Activated gamma-delta T cell treated with anti-CD3 and anti-CD28 coated beads, Interleukin-2, amount 50 U/mL, for 16 hours (primary cell): Measurements from ENCODE around the gene PRF1.

Experiments
- DNase-seq: peaks from one replicate; pipeline ENCODE4 v3.0.0-alpha.2; 2020; ENCODE audit warnings: low read depth

PRF1 gene

DNA sequence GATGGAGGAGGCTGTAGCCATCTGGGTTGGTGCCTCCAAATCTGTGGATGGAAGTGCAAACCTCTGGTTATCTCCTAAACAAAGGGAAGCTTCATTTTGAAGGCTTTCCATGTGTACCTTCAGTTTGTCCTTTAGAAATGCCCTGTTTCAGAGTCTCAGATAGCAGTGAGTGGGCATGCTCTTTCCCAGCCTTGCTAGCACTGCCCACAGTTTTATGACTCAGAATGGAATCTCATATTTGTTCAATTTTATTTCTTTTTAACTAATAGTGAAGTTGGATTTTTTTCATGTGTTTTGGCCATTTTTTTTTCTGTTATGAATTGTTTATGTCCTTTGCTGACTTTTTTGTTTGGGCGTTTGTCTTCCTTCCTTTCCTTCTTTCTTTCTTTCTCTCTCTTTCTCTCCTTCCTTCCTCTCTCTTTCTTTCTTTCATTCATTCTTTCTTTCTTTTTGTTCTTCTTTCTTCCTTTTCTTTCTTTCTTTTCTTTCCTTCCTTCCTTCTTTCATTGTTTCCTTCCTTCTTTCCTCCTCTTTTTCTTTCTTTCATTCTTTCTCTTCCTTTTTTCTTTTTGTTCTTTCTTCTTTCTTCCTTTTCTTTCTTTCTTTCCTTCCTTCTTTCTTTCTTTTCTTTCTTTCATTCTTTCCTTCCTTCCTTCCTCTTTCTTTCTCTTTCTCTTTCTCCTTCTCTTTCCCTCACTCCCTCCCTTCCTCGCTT lies 25.6 kb downstream of the PRF1 start:
- no peak for DNase-seq

GRCh38 chr10:70575874-70576802 lies 26.4 kb downstream of the PRF1 start:
- DNase-seq = no peak

- DNase-seq = no peak
Observed at GRCh38 chr10:70575486-70575873, 27.1 kb downstream of the PRF1 start.

DNA sequence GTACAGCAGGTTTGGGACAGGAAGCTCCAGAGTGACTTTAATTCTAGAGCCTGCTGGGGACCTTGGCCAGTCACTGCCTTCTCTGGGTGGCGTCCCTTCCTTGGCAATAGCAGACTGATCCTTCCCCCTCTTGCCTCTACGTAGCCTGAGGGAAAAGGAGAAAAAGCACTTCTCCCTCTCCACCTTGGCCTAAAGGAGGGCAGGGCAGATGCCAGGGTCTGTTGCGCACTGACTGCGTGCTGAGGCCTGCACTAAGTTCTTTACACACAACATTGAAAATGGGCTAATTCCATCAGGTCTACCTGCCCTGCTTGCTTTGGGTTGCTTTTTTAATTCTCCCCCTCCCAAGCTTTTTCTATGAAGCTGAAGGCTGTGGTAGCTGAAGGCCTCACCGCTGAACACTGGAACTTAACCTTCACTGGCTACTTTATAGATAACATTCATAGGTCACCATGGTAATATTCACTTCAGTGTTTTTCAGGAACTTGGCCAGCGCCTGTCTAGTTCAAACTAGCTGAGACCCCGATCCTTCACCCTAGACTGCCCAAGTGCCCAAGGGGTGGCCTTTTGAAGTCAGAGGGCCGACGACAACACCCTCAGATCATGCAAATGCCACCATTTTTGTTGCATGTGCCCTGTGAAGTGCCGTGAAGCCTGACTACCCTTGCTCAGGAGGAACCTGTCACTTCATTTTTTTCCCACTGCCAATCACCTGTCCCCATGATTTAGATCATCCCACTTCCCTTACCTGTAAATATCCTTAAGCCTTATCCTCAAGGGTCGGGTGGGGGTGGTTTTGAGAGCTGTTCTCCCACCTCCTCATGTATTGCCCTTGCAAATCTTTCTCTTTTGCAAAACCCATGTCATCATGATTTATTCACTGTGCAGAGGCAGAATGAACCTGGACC lies 28.7 kb downstream of the PRF1 start:
- no peak for DNase-seq

DNA sequence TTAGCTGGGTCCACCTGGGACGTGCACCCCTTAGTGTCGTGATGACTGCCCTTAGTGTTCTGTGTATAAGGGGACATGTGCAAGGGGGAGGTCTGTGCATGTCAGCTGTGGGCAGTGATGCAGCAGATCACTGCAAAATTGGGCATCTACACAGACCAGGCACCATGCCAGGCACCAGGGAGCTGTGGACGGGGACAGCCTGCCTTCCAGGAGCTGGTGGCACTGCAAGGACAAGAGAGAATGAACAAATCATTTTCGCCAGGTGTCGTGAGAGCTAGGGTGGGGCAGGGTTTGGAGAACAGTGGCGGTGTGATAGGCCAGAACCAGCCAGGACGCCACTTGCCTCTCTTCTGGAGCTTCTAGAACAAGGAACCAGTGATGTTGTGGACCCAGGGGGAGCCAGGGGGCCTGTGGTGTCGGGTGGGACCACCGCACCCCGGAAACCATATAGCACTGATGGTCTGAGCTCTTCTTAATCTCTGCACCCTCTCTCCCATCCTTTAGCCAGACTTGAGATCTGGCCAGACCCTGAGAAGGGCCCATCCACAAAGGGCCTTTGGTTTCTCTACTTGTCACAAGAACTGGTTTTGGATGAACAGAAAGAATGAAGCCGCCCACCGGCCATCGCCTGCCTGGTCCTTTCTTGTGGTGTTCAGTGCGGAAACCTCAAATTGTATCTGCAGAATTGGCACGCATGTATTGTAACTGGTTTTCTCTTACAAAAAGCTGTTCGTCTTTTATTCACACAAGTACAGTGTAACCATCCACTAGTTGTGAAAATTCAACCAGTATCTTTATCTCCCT lies 30.7 kb downstream of the PRF1 start:
- DNase-seq = no peak

GRCh38 chr10:70571236-70571635 lies 31.3 kb downstream of the PRF1 start:
- DNase-seq = no peak

- no peak for DNase-seq
Observed at GRCh38 chr10:70568781-70569495, 33.6 kb downstream of the PRF1 start.

DNA sequence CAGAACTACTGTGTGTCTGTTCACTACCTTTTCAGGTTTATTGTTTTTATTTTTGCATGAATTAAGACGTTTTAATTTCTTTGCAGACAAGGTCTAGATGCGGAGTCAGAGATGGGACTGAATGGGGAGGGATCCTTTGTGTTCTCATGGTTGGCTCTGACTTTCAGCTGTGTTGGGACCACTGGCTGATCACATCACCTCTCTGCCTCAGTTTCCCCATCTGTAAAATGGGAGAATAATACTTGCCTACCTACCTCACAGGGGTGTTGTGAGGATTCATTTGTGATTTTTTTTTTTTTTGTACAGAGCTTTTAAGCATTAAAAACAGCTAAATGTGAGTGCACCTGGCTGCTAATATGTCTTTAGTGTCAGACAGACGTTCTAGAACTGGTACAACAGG lies 34.4 kb downstream of the PRF1 start:
- DNase-seq = no peak

- DNase-seq = no peak
Observed at GRCh38 chr10:70567603-70568002, 34.9 kb downstream of the PRF1 start.

DNA sequence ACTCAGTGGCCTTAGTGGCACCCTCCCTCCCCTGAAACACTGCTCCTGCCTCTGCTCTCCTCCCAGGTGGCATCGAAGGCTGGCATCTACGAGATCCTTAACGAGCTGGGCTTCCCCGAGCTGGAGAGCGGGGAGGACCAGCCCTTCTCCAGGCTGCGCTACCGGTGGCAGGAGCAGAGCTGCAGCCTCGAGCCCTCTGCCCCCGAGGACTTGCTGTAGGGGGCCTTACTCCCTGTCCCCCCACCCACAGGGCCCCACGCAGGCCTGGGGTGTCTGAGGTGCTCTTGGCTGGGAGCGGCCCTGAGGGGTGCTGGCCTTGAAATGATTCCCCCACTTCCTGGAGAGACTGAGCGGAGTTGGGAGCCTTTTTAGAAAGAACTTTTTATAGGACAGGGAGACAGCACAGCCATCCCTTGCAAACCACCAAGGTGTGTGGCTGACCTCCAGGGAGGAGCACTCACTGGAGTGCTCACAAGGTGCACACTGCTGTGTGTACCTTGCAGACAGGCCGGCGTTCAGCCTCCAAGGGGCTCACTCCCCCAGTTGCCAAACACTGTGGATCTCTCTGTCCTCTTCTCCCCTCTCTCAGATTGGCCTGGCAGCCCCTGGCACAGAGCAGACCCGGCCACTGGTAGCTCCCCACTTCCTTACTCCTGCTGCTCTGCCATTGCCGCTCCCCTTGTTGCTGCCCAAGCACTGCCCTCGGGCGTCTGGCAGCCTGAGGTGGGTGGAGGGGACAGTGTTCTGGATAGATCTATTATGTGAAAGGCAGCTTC lies 35.8 kb downstream of the PRF1 start:
- no peak for DNase-seq

DNA sequence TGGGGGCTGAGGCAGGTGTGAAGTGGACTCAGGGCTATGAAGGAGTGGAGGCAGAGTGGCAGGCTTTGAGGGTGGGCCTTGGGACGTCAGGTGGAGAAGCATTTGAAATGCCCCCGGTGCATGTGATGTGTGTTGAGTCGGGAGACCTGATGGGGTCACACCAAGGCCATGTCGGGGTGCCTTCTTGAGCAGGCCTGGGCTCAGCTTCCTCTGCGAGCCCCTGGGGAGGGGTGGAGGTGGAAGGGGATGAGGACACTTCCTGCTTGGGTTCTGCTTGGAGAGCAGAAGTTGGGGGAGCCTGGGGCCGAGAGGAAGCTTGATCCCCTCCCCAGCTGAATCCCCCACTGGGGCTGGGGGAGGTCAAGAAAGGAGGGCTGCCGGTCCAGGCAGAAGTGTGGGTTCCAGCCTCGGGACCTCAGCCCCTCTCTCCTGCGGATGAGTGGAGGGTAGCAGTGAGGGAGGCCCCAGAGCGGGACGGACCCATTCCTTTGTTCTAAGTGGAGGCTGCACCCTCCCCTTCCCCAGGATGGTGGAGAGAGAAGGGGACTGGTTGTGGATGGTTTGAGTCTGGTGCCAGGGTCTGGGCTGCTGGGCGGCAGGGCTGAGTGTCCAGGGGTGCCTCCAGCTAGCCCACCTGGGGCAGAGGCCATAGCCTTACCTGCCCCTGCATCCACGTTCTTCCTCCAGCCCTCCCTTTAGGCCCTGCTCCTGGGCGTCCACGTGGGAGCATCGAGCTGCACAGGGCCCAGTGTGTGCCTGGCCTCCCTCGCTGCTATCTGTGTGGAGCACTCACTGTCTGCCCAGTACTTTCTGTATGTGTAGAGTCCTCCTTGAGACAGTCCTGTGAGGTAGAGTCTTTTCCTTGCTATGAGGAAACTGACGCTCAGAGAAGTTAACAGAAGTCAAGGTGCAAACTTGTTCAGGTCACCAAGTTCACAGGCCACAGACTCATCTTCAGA lies 36.7 kb downstream of the PRF1 start:
- no peak for DNase-seq

- DNase-seq = no peak
Observed at GRCh38 chr10:70564901-70565351, 37.6 kb downstream of the PRF1 start.

DNA sequence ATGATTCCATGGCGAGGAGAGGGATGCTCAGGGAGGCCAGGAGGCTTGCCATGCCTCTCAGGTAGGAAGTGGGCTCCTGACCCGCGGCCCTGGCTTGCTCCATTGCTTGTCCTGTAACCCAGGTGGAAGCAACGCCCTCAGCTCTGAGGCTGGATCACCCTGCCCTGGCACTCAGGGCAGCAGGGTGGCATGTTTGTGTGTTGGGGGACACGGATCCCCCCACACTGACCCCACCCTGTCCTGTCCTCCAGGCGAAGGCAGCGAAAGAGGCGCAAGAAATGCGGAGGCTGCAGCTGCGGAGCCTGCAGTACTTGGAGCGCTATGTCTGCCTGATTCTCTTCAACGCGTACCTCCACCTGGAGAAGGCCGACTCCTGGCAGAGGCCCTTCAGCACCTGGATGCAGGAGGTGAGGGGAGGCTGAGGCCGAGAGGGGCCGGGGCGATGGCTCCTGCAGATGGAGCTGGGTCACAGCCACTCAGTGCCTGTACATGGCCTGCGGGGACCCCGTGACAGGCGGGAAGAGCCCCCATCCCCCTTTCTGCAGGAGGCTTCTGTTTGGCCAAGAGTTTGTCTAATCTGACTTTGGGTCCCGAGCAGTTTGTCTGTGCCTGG lies 38.3 kb downstream of the PRF1 start:
- DNase-seq = no peak

- no peak for DNase-seq
Observed at GRCh38 chr10:70563230-70563629, 39.3 kb downstream of the PRF1 start.

DNA sequence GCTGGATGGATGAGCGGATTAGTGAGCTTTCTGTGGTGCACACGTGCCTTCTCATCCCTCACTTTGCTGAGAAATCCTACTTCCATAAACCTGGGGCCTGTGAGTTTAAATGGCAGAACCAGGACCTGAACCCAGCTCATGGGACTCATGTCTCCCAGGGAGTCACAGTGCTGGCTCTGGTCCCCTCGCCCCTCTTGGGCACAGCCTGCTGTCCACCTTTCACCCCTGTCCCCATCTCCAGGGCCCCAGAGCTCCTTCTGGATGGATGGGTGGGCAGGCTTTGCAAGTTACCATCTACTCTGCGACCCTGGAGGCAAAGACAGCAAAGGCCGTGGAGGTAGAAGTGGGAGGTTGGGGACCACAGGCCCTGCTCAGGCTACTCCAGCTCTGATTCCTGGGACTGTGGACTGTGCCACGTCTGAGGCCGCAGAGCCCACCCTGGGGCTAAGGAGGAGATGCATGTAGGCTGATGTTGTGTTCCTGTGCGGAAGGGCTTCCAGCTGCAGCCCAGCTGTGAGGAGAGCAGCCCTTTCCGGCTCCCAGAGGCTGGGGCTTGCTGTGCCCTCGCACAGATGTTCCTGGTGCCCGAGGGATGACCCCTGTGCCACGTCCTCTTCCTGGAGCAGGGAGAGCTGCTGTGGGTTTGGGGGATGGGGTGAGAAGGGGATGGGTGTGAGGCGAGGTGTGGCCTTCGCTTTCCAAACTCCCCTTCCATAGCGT lies 40.3 kb downstream of the PRF1 start:
- DNase-seq = no peak

- DNase-seq = no peak
Observed at GRCh38 chr10:70561558-70561957, 41.0 kb downstream of the PRF1 start.

DNA sequence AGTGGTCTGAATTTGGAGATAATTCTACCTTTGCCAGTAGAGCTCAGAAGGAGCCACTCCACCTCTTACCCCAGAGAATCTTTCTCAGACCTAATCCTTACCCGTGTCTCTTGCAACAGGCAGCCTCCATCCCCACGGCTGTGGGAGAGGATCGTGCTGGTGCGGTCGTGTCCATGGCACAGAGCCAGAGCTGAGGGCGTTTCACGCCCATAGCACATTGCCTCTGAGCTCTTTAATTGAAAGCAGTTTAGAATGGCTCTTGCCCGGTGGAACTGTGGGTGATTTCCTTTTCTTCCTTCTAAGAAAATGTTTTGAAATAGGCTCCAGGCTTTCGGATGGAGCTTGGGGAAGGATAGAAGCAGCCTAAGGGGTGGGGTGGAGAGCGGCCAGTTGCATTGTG lies 41.5 kb downstream of the PRF1 start:
- DNase-seq = no peak

- no peak for DNase-seq
Observed at GRCh38 chr10:70560511-70560941, 42.0 kb downstream of the PRF1 start.
